Motor neuron (in vitro differentiated cells): ENCODE results near the gene SAMD15. TPM values are rescaled to one million over a fixed set of nuclear protein-coding genes. Genes with fewer than 3 reads are reported as not detected.

Experiments used
- ATAC-seq, 8 experiments: fragments of 200-7000 bp; cut with Tn5 transposase; replicated peaks in 6 of 8; 2 replicates each; pipeline ENCODE4 v1.8.0; 2021; ENCODE audit warnings: mild to moderate bottlenecking in 8 of 8, moderate library complexity in 8 of 8
- H3K27ac ChIP-seq, 2 donors: fragments of 250-450 bp; sonication (Bioruptor Pico); 2 replicates each; pipeline ENCODE4 v1.9.0; 2021; ENCODE audit warnings: antibody characterized with exemption in 2 of 2, mild to moderate bottlenecking in 2 of 2, moderate library complexity in 1 of 2
- H3K4me1 ChIP-seq, 2 donors: fragments of 250-450 bp; sonication (Bioruptor Pico); replicated peaks in 1 of 2; 2 replicates each; pipeline ENCODE4 v1.6.1; 2021; ENCODE audit warnings: antibody characterized with exemption in 2 of 2, mild to moderate bottlenecking in 2 of 2, moderate library complexity in 1 of 2
- H3K4me3 ChIP-seq, 5 donors: fragments of 250-450 bp; sonication (Bioruptor Pico); 2 replicates each; pipeline ENCODE4 v1.9.0; 2021; ENCODE audit warnings: antibody characterized with exemption in 5 of 5, mild to moderate bottlenecking in 5 of 5, moderate library complexity in 4 of 5
- WGBS, 10 experiments: fragments of 450-650 bp; shearing (Covaris generic); methylation state at CpG; one replicate each; pipeline ENCODE4 v1.0.0; 2022; 5-methylcytosine and 5-hydroxymethylcytosine counted together
- in situ Hi-C, 9 experiments: fragments of 400-800 bp; cut with MboI; loops; one replicate each; pipeline ENCODE4 v1.15.0; 2021; ENCODE audit warnings: low sequenced_read_pairs in 9 of 9, low pct_unique_long_range_greater_than_20kb in 2 of 9; ENCODE audit not compliant: unreplicated experiment in 9 of 9
- total RNA-seq, 8 experiments: library from RNA; unstranded; fragments of 300-600 nt; gene quantifications; 2 replicates each; pipeline versions ENCODE4 v1.2.3 to v1.2.4, GENCODE V29; 2022

Gene SAMD15
- total RNA-seq, 8 experiments from 2014 or later = 1.2 to 12.8 (median 3.4) TPM

DNA sequence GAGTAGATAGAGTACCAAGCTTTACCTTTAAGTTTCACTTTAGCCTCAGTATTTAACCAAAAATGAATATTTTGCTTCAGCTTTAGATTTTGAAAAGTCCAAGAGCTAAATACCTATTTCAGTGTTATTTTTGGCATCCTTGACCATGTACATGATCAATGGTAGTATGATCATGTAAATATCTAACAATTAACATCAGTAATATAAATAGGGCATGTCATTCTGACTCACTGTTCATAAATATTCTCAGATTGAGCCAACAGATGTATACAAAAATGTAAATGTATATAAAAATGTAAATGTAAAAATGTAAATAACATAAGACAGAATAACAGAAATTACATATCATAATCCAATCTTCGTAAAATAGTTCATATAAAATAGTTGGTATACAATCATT, 61.4 kb downstream of the SAMD15 start:
- in situ Hi-C loops = no loop called here
- Histone ChIP-seq H3K27ac (no peak overlapping the region), H3K4me1 (no peaks in the 10 kb centered on the region), H3K4me3 (no peak overlapping the region)
- 0 to 100% (median 90%) methylated on average over 1 of the region's 1 CpG; no CpG with 5 or more reads in 2 of the 10 experiments for WGBS, 10 experiments
- ATAC-seq = peak in 2 of 8 experiments; percentile 35 to 93

DNA sequence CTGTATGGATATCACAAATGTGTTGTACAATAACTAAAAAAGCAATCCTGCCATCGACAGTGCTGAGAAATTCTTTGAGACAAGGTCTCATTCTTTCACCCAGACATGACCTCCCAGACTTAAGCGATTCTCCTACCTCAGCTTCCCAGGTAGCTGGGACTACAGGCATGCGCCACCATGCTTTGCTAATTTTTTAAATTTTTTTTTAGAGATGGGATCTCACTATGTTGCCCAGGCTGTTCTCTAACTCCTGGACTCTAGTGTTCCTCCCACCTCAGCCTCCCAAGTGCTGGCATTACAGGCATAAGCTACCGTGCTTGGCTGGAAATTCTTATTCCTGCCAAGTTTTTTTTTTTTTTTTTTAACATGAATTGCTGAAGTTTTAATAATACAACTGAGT, 62.7 kb downstream of the SAMD15 start:
- 76 to 100% (median 95%) methylated on average over 1 to 4 of the region's 4 CpGs; no CpG with 5 or more reads in 1 of the 10 experiments for WGBS, 10 experiments
- ATAC-seq = no peak
- H3K4me1 ChIP-seq = no peaks in the 10 kb centered on the region
- in situ Hi-C loops = no loop called here
- no peak overlapping the region for H3K27ac ChIP-seq
- H3K4me3 ChIP-seq = no peak overlapping the region

Other genes with a start within 250 kb of the SAMD15 start
- gene ZDHHC22, start 235.6 kb upstream of the SAMD15 start, total RNA-seq = 10 to 100 TPM in 3 of 8 experiments, 1 to 10 TPM in 2, under 1 TPM in 3; 0.13 to 23.7 (median 8.8) TPM
- 10 to 100 TPM in 4 of 8 experiments, 1 to 10 TPM in 1, under 1 TPM in 3; 0.10 to 18.8 (median 6.9) TPM for gene TMEM63C, start 195.6 kb upstream of the SAMD15 start, total RNA-seq
- under 1 TPM in 7 of 8 experiments, not detected in 1; 0.09 to 0.85 (median 0.35) TPM for gene NGB, start 106.2 kb upstream of the SAMD15 start, total RNA-seq
- gene POMT2, start 56.5 kb upstream of the SAMD15 start, total RNA-seq = 10 to 100 TPM; 11.6 to 44.1 (median 19.6) TPM
- gene GSTZ1, start 56.3 kb upstream of the SAMD15 start, total RNA-seq = 10 to 100 TPM; 15.5 to 41.0 (median 27.7) TPM
- gene TMED8, start 285 bp upstream of the SAMD15 start, total RNA-seq = 10 to 100 TPM; 14.8 to 24.0 (median 21.8) TPM
- 1 to 10 TPM in 2 of 8 experiments, under 1 TPM in 6; 0.33 to 3.0 (median 0.73) TPM for gene NOXRED1, start 46.1 kb downstream of the SAMD15 start, total RNA-seq
- gene VIPAS39, start 80.2 kb downstream of the SAMD15 start, total RNA-seq = 10 to 100 TPM; 17.5 to 33.8 (median 25.7) TPM
- gene AHSA1, start 80.7 kb downstream of the SAMD15 start, total RNA-seq = 100 to 1,000 TPM in 5 of 8 experiments, 10 to 100 TPM in 3; 76.3 to 203 (median 126) TPM
- 10 to 100 TPM in 1 of 8 experiments, 1 to 10 TPM in 3, under 1 TPM in 4; 0.17 to 19.0 (median 0.92) TPM for gene ISM2, start 121.4 kb downstream of the SAMD15 start, total RNA-seq
- 10 to 100 TPM; 14.5 to 46.9 (median 20.0) TPM for gene SPTLC2, start 239.3 kb downstream of the SAMD15 start, total RNA-seq